HepG2 (cell line): ENCODE measurements around the gene RPS6KA5. TPM values are rescaled to one million over a fixed set of nuclear protein-coding genes. Genes with fewer than 3 reads are reported as not detected.

Experiments used
- ATAC-seq: fragments of 200-7000 bp; cut with Tn5 transposase; 3 replicates; pipeline ENCODE4 v1.9.1; 2020; ENCODE audit warnings: mild to moderate bottlenecking, moderate library complexity
- BruUV-seq: library from RNA; stranded (reverse); fragments of 400-500 nt; replicated peaks from 2 replicates; lab custom pipeline; 2021; lab: Mats Ljungman, UMichigan
- CTCF ChIA-PET: fragments of 300-600 bp; formaldehyde crosslinking; extraction: SDS; loops from one replicate; lab custom pipeline; 2021; ENCODE audit warnings: low total read pairs, inconsistent platforms, low intra/inter-chr PET ratio; lab: Yijun Ruan, JAX
- POLR2A ChIA-PET: fragments of 350-600 bp; sonication (Branson Sonifier 250); formaldehyde crosslinking; loops from one replicate; lab custom pipeline; 2020; ENCODE audit warnings: antibody characterized with exemption, inconsistent platforms; lab: Yijun Ruan, JAX
- DNase-seq: peaks from one replicate; pipeline ENCODE4 v3.0.0-alpha.2; 2015; ENCODE audit warnings: low spot score
- FAIRE-seq: peaks from 3 replicates; lab custom pipeline; 2011; peaks lifted over from hg19 to GRCh38; lab: Jason Lieb, UNC
- H2AFZ ChIP-seq: one replicate; pipeline ENCODE4 v1.6.1; 2011; ENCODE audit warnings: low read length, inconsistent platforms
- H3K27ac ChIP-seq: fragments of 300-600 bp; 3 replicates; pipeline ENCODE4 v1.8.0; 2011; ENCODE audit warnings: mixed run types, mild to moderate bottlenecking, mixed read lengths, low read length, inconsistent platforms; ENCODE audit not compliant: insufficient read depth; ENCODE audit errors: extremely low read length
- H3K27me3 ChIP-seq, 2 experiments: fragments of 200-600 bp in 1 of 2; 2 replicates in 1 of 2; 3 replicates in 1 of 2; pipeline versions ENCODE4 v1.6.0 to v1.8.0; 2011; ENCODE audit warnings: low read length in 2 of 2, mild to moderate bottlenecking in 2 of 2, moderate library complexity in 2 of 2, inconsistent platforms in 1 of 2; ENCODE audit not compliant: insufficient read depth in 2 of 2, control insufficient read depth in 1 of 2
- H3K36me3 ChIP-seq, 2 experiments: fragments of 200-600 bp in 1 of 2; replicated peaks in 1 of 2; 2 replicates in 1 of 2; 3 replicates in 1 of 2; pipeline versions ENCODE4 v1.5.1 to v1.8.0; 2011; ENCODE audit warnings: low read length in 2 of 2, inconsistent platforms in 1 of 2; ENCODE audit not compliant: insufficient read depth in 2 of 2, control insufficient read depth in 1 of 2
- H3K4me1 ChIP-seq: 2 replicates; pipeline ENCODE4 v1.5.1; 2012; ENCODE audit warnings: low read length, inconsistent platforms; ENCODE audit not compliant: insufficient read depth
- H3K4me2 ChIP-seq: 2 replicates; pipeline ENCODE4 v1.6.0; 2011; ENCODE audit warnings: low read depth, low read length, inconsistent platforms
- H3K4me3 ChIP-seq, 3 experiments: fragments of 200-600 bp in 1 of 3; sonication (generic), shearing (Covaris generic) in 1 of 3; replicated peaks in 1 of 3; 2 replicates each; pipeline ENCODE4 v1.5.1; 2011 to 2016; ENCODE audit warnings: low read length in 3 of 3, inconsistent platforms in 2 of 3, low read depth in 2 of 3, mild to moderate bottlenecking in 2 of 3, control low read depth in 1 of 3, mixed read lengths in 1 of 3; ENCODE audit not compliant: insufficient read depth in 1 of 3
- H3K79me2 ChIP-seq: one replicate; pipeline ENCODE4 v1.6.1; 2011; ENCODE audit warnings: low read length, inconsistent platforms; ENCODE audit not compliant: insufficient read depth
- H3K9ac ChIP-seq: 2 replicates; pipeline ENCODE4 v1.6.0; 2011; ENCODE audit warnings: mild to moderate bottlenecking, low read depth, low read length, inconsistent platforms; ENCODE audit not compliant: insufficient read depth
- H3K9me3 ChIP-seq: 2 replicates; pipeline ENCODE4 v1.5.1; 2012; ENCODE audit warnings: mild to moderate bottlenecking, low read length
- H4K20me1 ChIP-seq: 2 replicates; pipeline ENCODE4 v1.6.0; 2011; ENCODE audit warnings: inconsistent platforms, mild to moderate bottlenecking, low read length, moderate library complexity; ENCODE audit not compliant: insufficient read depth
- BHLHE40 ChIP-seq: IDR thresholded peaks from 2 replicates; pipeline ENCODE4 v1.6.1; 2011; ENCODE audit warnings: low read length, improper control_type of control experiment
- HMG20B ChIP-seq: conservative IDR thresholded peaks from 2 replicates; pipeline ENCODE4 v1.6.1; 2016; ENCODE audit warnings: missing genetic modification reagents, missing compliant biosample characterization
- NFYC ChIP-seq: IDR thresholded peaks from 2 replicates; pipeline ENCODE4 v1.6.1; 2016; ENCODE audit warnings: missing genetic modification reagents, missing compliant biosample characterization
- RAD51 ChIP-seq: fragments of 450-650 bp; IDR thresholded peaks from 2 replicates; pipeline ENCODE4 v1.6.1; 2016; ENCODE audit warnings: borderline replicate concordance
- SIN3A ChIP-seq: IDR thresholded peaks from 2 replicates; pipeline ENCODE4 v1.6.1; 2011; ENCODE audit warnings: low read depth, mild to moderate bottlenecking, control low read depth, low read length, borderline replicate concordance
- ZFP36 ChIP-seq: fragments of 150-350 bp; IDR thresholded peaks from 2 replicates; pipeline ENCODE4 v1.6.1; 2018; ENCODE audit warnings: borderline replicate concordance, low read length, low read depth; ENCODE audit not compliant: partially characterized antibody
- ZFP62 ChIP-seq: sonication (generic); formaldehyde crosslinking; IDR thresholded peaks from 2 replicates; pipeline ENCODE4 v1.4.0; 2020; ENCODE audit warnings: missing genetic modification reagents
- ZMYM3 ChIP-seq: sonication (generic); formaldehyde crosslinking; IDR thresholded peaks from 2 replicates; pipeline ENCODE4 v1.5.1; 2020; ENCODE audit warnings: mild to moderate bottlenecking, missing genetic modification reagents
- ZNF546 ChIP-seq: sonication (generic); formaldehyde crosslinking; conservative IDR thresholded peaks from 2 replicates; pipeline ENCODE4 v1.8.1; 2023; ENCODE audit warnings: mild to moderate bottlenecking, missing genetic modification reagents
- ZNF678 ChIP-seq: sonication (generic); formaldehyde crosslinking; IDR thresholded peaks from 2 replicates; pipeline ENCODE4 v1.4.0; 2020; ENCODE audit warnings: mild to moderate bottlenecking, missing genetic modification reagents
- ZNF781 ChIP-seq: sonication (generic); formaldehyde crosslinking; IDR thresholded peaks from 2 replicates; pipeline ENCODE4 v1.5.1; 2020; ENCODE audit warnings: borderline replicate concordance, mild to moderate bottlenecking, missing genetic modification reagents; ENCODE audit errors: not compliant biosample characterization
- WGBS: methylation state at CpG from one replicate; pipeline ENCODE4 v1.1.6; 2017; ENCODE audit warnings: low lambda C conversion rate; 5-methylcytosine and 5-hydroxymethylcytosine counted together
- in situ Hi-C: cut with HindIII; loops from 2 replicates; pipeline ENCODE4 v1.10.0; 2017; ENCODE audit warnings: low pct_unique_long_range_greater_than_20kb; ENCODE audit not compliant: extremely low pct_ligation_motif_present
- intact Hi-C: fragments of 100-400 bp; cut with micrococcal nuclease; formaldehyde crosslinking; loops from one replicate; pipeline ENCODE4 v1.10.0; 2022; ENCODE audit not compliant: unreplicated experiment
- polyA plus RNA-seq, 8 experiments: library from polyadenylated mRNA; depleted of rRNA in 3 of 8; stranded (reverse) in 7 of 8; unstranded in 1 of 8; fragments of >200 nt; fragmentation: Illumina TruSeq in 4 of 8; extraction: Trizol in 4 of 8; gene quantifications; 2 replicates each; pipeline versions ENCODE4 v1.2.1 to v1.2.3, GENCODE V29; 2011 to 2016; ENCODE audit warnings: low read depth in 4 of 8, missing spikeins in 1 of 8, mixed read lengths in 1 of 8; ENCODE audit not compliant: insufficient read depth in 1 of 8
- total RNA-seq, 5 experiments: library from RNA; depleted of rRNA; stranded (reverse); fragments of >200 nt; fragmentation: Illumina TruSeq; extraction: Trizol; gene quantifications; 2 replicates each; pipeline ENCODE4 v1.2.3, GENCODE V29; 2016; ENCODE audit warnings: low read depth in 1 of 5
- TF ChIP-seq, protein P1 (sequence below): sonication (generic); formaldehyde crosslinking; IDR thresholded peaks from 2 replicates; pipeline ENCODE4 v1.4.0; 2020; ENCODE audit warnings: missing genetic modification reagents, mild to moderate bottlenecking, borderline replicate concordance
- TF ChIP-seq, protein P2 (sequence below): sonication (generic); formaldehyde crosslinking; IDR thresholded peaks from 2 replicates; pipeline ENCODE4 v1.4.0; 2020; ENCODE audit warnings: missing genetic modification reagents, borderline replicate concordance

Gene RPS6KA5
- total and polyA plus RNA-seq, 2 of the 13 experiments (the other 11 are each of a cell fraction or from before 2014, with no cell fraction given) = 0.50 to 0.58 TPM

- Histone ChIP-seq H3K9me3 (no peaks in the 10 kb centered on the region), H3K36me3 (no peaks in the 10 kb centered on the region), H4K20me1 (no peaks in the 10 kb centered on the region), H2AFZ (no peak overlapping the region), H3K9ac (no peak overlapping the region)
- no peak for DNase-seq
- 79% methylated on average over 10 of the region's 10 CpGs for WGBS
- BruUV-seq = no TSS peak
- FAIRE-seq = no peak
- POLR2A ChIA-PET = no interaction called here
- ATAC-seq = no peak
- in situ Hi-C loops = no loop called here
- TF ChIP-seq, protein P1, sequence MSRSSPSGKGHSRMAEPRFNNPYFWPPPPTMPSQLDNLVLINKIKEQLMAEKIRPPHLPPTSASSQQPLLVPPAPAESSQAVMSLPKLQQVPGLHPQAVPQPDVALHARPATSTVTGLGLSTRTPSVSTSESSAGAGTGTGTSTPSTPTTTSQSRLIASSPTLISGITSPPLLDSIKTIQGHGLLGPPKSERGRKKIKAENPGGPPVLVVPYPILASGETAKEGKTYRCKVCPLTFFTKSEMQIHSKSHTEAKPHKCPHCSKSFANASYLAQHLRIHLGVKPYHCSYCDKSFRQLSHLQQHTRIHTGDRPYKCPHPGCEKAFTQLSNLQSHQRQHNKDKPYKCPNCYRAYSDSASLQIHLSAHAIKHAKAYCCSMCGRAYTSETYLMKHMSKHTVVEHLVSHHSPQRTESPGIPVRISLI (CRISPR knock-in tag) = no peak
- TF ChIP-seq RAD51 (no peak), HMG20B (CRISPR knock-in tag) (no peak), ZFP62 (CRISPR knock-in tag) (no peak), NFYC (CRISPR knock-in tag) (no peak), ZNF678 (CRISPR knock-in tag) (no peak), ZFP36 (no peak), ZMYM3 (CRISPR knock-in tag) (no peak), BHLHE40 (no peak), ZNF781 (CRISPR knock-in tag) (no peak), ZNF546 (no peak), SIN3A (no peak)
- TF ChIP-seq, protein P2, sequence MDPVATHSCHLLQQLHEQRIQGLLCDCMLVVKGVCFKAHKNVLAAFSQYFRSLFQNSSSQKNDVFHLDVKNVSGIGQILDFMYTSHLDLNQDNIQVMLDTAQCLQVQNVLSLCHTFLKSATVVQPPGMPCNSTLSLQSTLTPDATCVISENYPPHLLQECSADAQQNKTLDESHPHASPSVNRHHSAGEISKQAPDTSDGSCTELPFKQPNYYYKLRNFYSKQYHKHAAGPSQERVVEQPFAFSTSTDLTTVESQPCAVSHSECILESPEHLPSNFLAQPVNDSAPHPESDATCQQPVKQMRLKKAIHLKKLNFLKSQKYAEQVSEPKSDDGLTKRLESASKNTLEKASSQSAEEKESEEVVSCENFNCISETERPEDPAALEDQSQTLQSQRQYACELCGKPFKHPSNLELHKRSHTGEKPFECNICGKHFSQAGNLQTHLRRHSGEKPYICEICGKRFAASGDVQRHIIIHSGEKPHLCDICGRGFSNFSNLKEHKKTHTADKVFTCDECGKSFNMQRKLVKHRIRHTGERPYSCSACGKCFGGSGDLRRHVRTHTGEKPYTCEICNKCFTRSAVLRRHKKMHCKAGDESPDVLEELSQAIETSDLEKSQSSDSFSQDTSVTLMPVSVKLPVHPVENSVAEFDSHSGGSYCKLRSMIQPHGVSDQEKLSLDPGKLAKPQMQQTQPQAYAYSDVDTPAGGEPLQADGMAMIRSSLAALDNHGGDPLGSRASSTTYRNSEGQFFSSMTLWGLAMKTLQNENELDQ = no peak
- TF ChIP-seq, all 625 proteins: peak for 0
- intact Hi-C loops = no loop called here
- Histone ChIP-seq H3K27me3 (no peaks in the 10 kb centered on the region), H3K4me3 (no peak overlapping the region), H3K4me2 (no peak overlapping the region), H3K27ac (no peak overlapping the region), H3K4me1 (no peaks in the 10 kb centered on the region), H3K79me2 (no peaks in the 10 kb centered on the region)
- CTCF ChIA-PET = no interaction called here
These were observed 170.0 kb downstream of the RPS6KA5 start for GRCh38 chr14:90890322-90891020.
